ENCODE measurements around the gene TARP.

Gene TARP

DNA sequence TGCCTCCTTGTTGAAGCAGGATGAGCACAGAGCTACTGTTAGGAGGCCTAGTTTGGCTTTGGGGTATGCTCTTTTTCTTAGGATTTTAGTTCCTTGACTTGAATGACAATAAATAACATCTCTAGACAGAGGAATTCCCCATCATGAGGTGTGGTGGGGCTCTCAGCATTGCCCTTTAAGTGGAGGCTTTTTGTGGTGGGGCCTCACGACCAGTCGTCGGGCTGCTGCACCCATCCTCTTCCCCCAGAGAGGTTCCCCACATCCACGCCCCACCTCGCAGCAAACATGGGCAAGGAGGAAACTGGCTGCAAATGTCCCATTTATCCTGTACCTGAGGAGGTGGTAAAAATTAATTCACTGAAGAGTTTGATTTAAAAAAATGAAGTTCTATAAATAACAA lies 36.1 kb upstream of the TARP start:
- H3F3A ChIP-seq (ENCODE audit: insufficient read depth, low read length, poor library complexity, severe bottlenecking) = no peaks in the 10 kb centered on the region
- H3K9me3 ChIP-seq (ENCODE audit: low read length) = no peaks in the 10 kb centered on the region
- TF ChIP-seq POLR2AphosphoS5 (IDR thresholded peaks at IDR 0.05) = no peak
- TF ChIP-seq MXI1 (conservative IDR thresholded peaks at IDR 0.05; ENCODE audit: poor library complexity, severe bottlenecking) = no peak
- TF ChIP-seq SMC3 (conservative IDR thresholded peaks at IDR 0.05; ENCODE audit: poor library complexity) = no peak
- TF ChIP-seq RAD21 (conservative IDR thresholded peaks at IDR 0.05) = no peak
- TF ChIP-seq EP300 (conservative IDR thresholded peaks at IDR 0.05; ENCODE audit: poor library complexity, severe bottlenecking) = no peak
- TF ChIP-seq, protein P1, sequence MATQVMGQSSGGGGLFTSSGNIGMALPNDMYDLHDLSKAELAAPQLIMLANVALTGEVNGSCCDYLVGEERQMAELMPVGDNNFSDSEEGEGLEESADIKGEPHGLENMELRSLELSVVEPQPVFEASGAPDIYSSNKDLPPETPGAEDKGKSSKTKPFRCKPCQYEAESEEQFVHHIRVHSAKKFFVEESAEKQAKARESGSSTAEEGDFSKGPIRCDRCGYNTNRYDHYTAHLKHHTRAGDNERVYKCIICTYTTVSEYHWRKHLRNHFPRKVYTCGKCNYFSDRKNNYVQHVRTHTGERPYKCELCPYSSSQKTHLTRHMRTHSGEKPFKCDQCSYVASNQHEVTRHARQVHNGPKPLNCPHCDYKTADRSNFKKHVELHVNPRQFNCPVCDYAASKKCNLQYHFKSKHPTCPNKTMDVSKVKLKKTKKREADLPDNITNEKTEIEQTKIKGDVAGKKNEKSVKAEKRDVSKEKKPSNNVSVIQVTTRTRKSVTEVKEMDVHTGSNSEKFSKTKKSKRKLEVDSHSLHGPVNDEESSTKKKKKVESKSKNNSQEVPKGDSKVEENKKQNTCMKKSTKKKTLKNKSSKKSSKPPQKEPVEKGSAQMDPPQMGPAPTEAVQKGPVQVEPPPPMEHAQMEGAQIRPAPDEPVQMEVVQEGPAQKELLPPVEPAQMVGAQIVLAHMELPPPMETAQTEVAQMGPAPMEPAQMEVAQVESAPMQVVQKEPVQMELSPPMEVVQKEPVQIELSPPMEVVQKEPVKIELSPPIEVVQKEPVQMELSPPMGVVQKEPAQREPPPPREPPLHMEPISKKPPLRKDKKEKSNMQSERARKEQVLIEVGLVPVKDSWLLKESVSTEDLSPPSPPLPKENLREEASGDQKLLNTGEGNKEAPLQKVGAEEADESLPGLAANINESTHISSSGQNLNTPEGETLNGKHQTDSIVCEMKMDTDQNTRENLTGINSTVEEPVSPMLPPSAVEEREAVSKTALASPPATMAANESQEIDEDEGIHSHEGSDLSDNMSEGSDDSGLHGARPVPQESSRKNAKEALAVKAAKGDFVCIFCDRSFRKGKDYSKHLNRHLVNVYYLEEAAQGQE (IDR thresholded peaks at IDR 0.05; ENCODE audit: borderline replicate concordance) = no peak
- TF ChIP-seq EZH2 (IDR thresholded peaks at IDR 0.05; ENCODE audit: borderline replicate concordance, insufficient read depth, low read length, poor library complexity, severe bottlenecking) = no peak
- TF ChIP-seq, protein P2, sequence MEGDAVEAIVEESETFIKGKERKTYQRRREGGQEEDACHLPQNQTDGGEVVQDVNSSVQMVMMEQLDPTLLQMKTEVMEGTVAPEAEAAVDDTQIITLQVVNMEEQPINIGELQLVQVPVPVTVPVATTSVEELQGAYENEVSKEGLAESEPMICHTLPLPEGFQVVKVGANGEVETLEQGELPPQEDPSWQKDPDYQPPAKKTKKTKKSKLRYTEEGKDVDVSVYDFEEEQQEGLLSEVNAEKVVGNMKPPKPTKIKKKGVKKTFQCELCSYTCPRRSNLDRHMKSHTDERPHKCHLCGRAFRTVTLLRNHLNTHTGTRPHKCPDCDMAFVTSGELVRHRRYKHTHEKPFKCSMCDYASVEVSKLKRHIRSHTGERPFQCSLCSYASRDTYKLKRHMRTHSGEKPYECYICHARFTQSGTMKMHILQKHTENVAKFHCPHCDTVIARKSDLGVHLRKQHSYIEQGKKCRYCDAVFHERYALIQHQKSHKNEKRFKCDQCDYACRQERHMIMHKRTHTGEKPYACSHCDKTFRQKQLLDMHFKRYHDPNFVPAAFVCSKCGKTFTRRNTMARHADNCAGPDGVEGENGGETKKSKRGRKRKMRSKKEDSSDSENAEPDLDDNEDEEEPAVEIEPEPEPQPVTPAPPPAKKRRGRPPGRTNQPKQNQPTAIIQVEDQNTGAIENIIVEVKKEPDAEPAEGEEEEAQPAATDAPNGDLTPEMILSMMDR (IDR thresholded peaks at IDR 0.05; ENCODE audit: poor library complexity, severe bottlenecking) = no peak
- TF ChIP-seq TAF1 (IDR thresholded peaks at IDR 0.05; ENCODE audit: low read depth) = no peak
- H3K79me2 ChIP-seq (replicated peaks; ENCODE audit: insufficient read depth, low read length) = no peaks in the 10 kb centered on the region
- H3K27ac ChIP-seq (ENCODE audit: low read length) = no peak overlapping the region
- H3K9ac ChIP-seq (ENCODE audit: low read length) = no peak overlapping the region
- no peaks in the 10 kb centered on the region for H3K9me2 ChIP-seq (ENCODE audit: insufficient read depth, low read length)
- no peak overlapping the region for H2AFZ ChIP-seq (ENCODE audit: low read depth, low read length)
- no peaks in the 10 kb centered on the region for H4K20me1 ChIP-seq (ENCODE audit: insufficient read depth)
- no peak overlapping the region for H3K4me2 ChIP-seq (ENCODE audit: low read length)
- H3K27me3 ChIP-seq (ENCODE audit: insufficient read depth, low read depth, low read length) = no peaks in the 10 kb centered on the region
- no peak overlapping the region for H3K4me3 ChIP-seq (ENCODE audit: low read length)
- H3K36me3 ChIP-seq (ENCODE audit: insufficient read depth, low read length) = no peaks in the 10 kb centered on the region

- TF ChIP-seq MXI1 (conservative IDR thresholded peaks at IDR 0.05; ENCODE audit: poor library complexity, severe bottlenecking) (no peak), EP300 (conservative IDR thresholded peaks at IDR 0.05; ENCODE audit: poor library complexity, severe bottlenecking) (no peak), SMC3 (conservative IDR thresholded peaks at IDR 0.05; ENCODE audit: poor library complexity) (no peak), TAF1 (IDR thresholded peaks at IDR 0.05; ENCODE audit: low read depth) (no peak), EZH2 (IDR thresholded peaks at IDR 0.05; ENCODE audit: borderline replicate concordance, insufficient read depth, low read length, poor library complexity, severe bottlenecking) (no peak), POLR2AphosphoS5 (IDR thresholded peaks at IDR 0.05) (no peak), RAD21 (conservative IDR thresholded peaks at IDR 0.05) (no peak)
- TF ChIP-seq, protein P1 (IDR thresholded peaks at IDR 0.05; ENCODE audit: borderline replicate concordance) = no peak
- TF ChIP-seq, protein P2 (IDR thresholded peaks at IDR 0.05; ENCODE audit: poor library complexity, severe bottlenecking) = no peak
- no peak overlapping the region for H2AFZ ChIP-seq (ENCODE audit: low read depth, low read length)
- H3K4me3 ChIP-seq (ENCODE audit: low read length) = no peak overlapping the region
- H3K4me2 ChIP-seq (ENCODE audit: low read length) = no peak overlapping the region
- no peak overlapping the region for H3K27ac ChIP-seq (ENCODE audit: low read length)
- no peaks in the 10 kb centered on the region for H4K20me1 ChIP-seq (ENCODE audit: insufficient read depth)
- H3K36me3 ChIP-seq (ENCODE audit: insufficient read depth, low read length) = no peaks in the 10 kb centered on the region
- H3K27me3 ChIP-seq (ENCODE audit: insufficient read depth, low read depth, low read length) = no peaks in the 10 kb centered on the region
- no peak overlapping the region for H3K9ac ChIP-seq (ENCODE audit: low read length)
- no peaks in the 10 kb centered on the region for H3F3A ChIP-seq (ENCODE audit: insufficient read depth, low read length, poor library complexity, severe bottlenecking)
- no peaks in the 10 kb centered on the region for H3K79me2 ChIP-seq (replicated peaks; ENCODE audit: insufficient read depth, low read length)
- no peaks in the 10 kb centered on the region for H3K9me3 ChIP-seq (ENCODE audit: low read length)
- H3K9me2 ChIP-seq (ENCODE audit: insufficient read depth, low read length) = no peaks in the 10 kb centered on the region
Measured at GRCh38 chr7:38308140-38308539, 34.7 kb upstream of the TARP start.

Data from neural cell (in vitro differentiated cells).